Stimulated activated CD4-positive, alpha-beta T cell treated with anti-CD3 and anti-CD28 coated beads, Interleukin-1b, Interleukin-23, amount 100 ng/mL, for 1 hour (primary cell): ENCODE data around the gene ATP10A.

Source experiments
- DNase-seq, 2 donors: peaks; one replicate each; pipeline ENCODE4 v3.0.0-alpha.2; 2020; ENCODE audit warnings: low read depth in 2 of 2

ATP10A gene, protein sequence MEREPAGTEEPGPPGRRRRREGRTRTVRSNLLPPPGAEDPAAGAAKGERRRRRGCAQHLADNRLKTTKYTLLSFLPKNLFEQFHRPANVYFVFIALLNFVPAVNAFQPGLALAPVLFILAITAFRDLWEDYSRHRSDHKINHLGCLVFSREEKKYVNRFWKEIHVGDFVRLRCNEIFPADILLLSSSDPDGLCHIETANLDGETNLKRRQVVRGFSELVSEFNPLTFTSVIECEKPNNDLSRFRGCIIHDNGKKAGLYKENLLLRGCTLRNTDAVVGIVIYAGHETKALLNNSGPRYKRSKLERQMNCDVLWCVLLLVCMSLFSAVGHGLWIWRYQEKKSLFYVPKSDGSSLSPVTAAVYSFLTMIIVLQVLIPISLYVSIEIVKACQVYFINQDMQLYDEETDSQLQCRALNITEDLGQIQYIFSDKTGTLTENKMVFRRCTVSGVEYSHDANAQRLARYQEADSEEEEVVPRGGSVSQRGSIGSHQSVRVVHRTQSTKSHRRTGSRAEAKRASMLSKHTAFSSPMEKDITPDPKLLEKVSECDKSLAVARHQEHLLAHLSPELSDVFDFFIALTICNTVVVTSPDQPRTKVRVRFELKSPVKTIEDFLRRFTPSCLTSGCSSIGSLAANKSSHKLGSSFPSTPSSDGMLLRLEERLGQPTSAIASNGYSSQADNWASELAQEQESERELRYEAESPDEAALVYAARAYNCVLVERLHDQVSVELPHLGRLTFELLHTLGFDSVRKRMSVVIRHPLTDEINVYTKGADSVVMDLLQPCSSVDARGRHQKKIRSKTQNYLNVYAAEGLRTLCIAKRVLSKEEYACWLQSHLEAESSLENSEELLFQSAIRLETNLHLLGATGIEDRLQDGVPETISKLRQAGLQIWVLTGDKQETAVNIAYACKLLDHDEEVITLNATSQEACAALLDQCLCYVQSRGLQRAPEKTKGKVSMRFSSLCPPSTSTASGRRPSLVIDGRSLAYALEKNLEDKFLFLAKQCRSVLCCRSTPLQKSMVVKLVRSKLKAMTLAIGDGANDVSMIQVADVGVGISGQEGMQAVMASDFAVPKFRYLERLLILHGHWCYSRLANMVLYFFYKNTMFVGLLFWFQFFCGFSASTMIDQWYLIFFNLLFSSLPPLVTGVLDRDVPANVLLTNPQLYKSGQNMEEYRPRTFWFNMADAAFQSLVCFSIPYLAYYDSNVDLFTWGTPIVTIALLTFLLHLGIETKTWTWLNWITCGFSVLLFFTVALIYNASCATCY (N-terminal part only)

DNA sequence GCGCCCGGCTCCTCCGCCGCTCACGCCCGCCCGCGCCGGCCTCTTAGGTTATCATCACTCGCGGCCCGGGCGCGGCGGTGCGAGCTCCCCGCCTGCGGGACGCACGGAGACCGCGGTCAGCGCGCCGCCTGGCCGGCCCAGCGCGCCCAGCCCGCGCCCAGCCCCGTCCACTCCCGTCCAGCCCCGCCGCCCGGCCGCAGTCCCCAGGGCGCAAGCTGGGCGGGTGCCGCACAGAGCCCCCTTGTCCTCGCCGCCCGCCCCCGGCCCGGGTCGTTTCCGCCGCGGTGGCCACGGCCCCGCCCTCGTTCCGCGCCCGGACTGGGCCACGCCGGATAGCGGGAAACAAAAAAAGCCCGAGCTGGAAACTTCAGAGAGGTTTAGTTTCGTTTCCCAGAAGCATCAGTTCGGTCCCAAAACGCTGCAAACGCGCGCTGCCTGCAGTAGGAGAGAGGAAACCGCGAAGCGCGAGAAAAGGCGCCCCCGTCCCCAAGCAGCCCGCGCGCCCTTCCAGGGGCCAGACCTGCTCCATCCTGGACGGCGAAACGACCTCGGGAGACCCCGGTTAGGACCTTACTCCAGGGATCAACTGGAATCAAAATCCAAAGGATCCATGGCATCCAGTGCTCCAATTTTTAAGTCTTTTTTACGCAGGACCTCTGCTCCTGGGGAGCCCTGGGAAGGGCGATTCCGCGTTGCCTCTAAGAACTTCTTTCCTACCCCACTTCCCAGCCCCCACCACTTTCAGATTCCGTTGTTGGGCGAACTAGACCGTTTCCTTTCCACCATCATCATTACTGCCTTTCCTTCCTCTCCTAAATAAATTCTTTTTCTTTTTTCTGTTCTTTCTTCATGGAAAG is at the start of gene ATP10A:
Gene ATP10A, minus strand, starts transcription at position 217 of the 857 bp plus-strand sequence. CDS start 231 bp downstream, outside the sequence.
- no peak for DNase-seq

DNA sequence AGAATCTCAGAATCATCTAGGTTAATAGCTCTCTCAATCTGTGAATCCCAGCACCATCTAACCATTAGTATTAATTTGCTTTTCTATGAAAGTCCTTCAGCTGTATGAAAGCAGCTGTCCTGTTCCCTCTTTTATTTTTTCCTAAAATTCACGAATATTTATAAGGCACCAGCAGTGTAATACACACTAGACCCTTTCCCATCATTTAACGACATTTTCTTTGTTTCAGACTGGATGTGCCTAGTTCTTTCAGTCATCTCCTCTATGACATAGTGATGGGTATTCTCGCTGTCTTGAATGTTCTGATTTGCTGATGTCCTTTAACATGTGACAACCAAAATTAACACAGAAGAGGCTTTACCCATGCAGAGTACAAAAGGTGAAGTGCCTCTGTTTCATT is 48.9 kb upstream of the ATP10A start:
- no peak for DNase-seq

DNA sequence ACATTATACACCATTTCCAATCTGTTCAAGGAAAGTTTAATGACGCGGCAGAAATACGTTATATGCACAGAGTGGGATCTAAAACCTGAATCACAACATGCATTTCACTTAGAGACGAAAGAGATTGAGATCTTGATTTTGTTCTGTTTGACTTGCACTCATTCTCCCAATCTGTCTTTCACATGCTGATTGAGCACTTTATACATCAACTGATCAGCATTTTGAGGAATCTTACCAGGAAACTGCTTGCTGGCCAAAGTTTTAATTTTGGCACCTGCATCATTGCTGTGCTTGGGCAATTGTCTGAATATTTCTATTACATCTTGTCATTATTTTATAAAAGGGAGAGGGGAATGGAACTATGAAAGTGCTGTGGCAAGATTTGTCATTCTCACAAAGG is 47.7 kb upstream of the ATP10A start:
- no peak for DNase-seq

DNA sequence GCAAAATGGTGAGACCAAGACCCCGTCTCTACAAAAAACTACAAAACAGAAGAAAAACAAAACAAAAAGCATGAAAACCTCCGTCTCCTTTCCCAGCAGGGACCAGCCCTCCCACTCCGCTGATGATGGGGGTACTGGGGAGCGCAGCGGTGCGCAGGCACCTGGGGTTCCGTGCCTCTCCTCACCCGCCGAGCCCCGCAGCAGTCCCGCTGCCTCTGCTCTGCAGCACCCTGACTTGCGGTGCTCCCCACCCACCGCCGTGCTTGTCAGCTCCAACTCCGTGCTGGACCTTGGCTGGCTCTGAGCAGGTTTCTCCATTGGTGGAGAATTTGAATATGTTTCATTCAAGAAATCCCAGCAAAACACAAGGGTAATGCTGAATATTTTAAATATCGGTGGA is 46.7 kb upstream of the ATP10A start:
- DNase-seq: no peak

DNA sequence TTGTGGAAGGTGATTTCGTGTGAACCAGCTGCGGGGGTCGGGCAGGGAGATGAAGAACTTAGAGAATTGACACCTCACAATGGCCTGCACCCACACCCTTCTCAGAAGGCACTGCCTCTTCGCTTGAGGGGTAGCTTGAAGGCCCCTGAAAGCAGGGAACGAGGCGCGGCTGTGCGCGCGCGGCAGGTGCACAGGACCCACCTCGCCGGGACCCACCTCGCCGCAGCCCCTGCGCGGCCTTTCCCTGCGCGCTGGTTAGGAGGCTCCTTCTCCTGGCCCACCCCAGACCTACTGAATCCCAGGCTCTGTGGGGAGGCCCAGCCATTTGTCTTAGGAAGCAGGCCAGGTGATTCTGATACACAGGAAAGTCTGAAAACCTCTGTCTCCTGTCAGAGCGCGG is 46.2 kb upstream of the ATP10A start:
- DNase-seq: no peak

DNA sequence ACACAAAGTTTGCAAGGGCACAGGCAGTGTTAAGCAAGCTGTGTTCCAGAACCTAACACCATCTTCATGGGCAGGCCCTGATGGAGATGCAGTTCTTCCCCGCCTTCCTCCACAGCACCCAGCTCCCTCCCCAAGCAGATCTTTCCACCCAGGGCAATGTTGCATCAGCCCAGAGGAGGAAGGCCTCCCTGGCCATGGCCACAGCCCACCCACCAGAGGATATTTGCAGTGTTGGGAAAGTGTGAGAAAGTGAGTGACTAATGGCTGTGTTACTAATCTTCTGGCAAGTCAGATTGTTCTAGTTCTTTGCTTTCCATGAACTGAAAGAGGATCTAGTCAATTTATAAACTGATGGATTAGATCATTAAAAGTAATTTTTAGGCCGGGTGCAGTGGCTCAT is 42.0 kb upstream of the ATP10A start:
- DNase-seq: no peak

DNA sequence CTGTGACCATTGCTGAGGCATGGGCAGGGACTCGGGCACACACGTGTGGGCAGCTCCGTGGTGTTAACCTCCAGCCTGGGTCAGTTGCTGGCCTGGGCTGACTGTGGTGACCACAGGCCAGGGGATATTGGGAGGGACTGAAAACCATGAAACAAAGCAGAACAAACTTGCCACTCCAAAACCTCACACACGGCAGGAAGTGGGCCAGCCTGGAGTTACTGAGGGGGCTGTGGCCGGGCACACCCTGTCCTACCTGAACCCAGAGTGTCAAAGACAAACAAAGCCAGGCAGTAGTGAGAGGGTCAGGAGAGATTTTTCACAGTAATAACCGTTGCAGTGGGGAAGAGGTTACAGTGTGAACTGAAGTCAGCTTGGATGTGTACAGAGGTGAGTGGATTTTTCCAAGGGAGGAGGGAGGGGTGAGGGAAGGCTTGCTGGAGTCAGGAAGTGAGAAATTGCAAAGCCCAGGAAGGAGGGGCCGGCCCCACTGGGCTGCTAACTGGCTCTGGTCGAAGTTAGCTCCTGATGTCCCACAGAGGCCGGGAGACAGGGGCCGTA is 40.0 kb upstream of the ATP10A start:
- DNase-seq: no peak

DNA sequence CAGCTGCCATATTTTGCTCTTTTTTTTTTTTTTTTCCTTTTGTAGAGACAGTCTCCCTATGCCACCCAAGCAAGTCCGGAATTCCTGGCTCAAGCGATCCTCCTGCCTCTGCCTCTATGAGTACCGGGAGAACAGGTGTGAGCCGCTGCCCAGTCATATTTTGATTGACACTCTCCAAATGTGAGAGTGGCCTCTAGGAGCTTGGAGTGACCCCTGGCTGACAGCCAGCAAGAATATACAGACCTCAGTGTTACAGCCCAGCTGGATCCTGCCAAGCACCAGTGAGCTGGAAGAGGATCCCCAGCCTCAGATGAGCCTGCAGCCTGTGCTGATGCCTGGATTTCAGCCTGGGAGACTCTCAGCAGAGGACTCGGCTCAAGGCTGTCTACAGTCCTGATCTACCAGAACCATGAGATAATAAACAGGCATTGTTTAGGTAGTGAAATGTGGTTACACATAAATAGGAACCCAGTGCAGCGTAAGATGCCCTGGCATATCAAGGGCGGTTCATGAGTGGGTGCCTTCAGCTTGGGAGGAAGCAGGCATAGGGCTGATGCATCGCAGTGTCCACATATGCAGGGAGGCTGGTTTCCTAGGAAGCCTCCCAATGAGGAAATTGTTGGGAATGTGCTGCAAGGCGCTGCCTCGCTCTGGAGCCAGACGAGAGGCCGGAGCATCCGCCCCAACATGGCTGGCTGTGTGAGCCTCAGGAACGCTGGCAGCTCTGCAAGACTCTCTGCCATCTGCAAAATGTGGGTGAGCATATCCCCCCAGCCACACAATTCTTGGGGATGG is 38.9 kb upstream of the ATP10A start:
- no peak for DNase-seq

DNA sequence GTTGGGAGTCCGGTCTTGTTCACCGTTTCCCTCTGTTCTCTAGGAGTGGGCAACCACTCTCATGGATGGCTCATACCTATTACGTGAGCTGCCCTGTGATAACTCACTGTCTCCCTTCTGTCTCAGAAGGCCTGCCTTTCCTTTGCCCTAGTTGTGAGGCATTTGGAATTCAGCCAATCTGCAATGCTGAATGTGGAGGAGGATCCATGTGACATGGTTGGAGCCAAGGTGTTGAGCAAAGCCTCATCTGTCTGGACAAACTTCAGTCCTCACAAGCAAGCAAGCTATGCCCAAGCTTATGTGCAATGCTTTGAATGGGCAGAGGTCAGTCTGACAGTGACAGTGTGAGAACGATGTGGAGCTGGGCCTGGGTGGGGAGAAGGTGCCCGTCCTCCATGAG is 37.8 kb upstream of the ATP10A start:
- DNase-seq: no peak

DNA sequence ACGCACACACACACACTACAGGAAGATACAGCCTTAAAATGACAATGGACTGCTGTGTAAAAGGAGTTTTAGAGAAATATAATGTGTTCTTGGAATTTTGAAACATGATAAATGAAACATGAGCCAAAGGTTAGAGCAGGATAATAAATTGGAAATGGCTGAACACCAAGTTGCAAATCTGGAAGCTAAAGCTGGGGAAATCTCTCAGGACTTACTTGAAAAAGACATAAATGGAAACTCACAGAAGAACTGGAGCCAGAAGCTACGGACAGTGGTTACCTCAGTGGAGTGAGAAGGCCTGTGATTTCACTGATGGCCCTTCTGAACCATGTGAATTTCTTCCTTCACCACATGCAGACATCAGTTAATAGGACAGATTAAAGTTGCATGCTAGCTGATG is 37.3 kb upstream of the ATP10A start:
- no peak for DNase-seq

DNA sequence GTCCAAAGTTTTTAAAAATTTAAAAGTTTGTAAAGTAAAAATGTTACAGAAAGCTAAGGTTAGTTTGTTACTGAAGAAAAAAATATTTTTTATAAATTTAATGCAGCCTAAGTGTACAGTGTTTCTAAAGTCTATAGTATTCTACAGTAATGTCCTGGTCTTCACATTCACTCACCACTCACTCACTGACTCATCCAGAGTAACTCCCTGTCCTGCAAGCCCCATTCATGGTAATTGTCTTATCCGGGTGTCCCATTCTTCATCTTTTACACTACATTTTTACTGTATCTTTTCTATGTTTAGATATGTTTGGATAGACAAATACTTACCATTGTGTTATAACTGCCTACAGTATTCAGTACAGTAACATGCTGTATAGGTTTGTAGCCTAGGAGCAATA is 36.7 kb upstream of the ATP10A start:
- no peak for DNase-seq

DNA sequence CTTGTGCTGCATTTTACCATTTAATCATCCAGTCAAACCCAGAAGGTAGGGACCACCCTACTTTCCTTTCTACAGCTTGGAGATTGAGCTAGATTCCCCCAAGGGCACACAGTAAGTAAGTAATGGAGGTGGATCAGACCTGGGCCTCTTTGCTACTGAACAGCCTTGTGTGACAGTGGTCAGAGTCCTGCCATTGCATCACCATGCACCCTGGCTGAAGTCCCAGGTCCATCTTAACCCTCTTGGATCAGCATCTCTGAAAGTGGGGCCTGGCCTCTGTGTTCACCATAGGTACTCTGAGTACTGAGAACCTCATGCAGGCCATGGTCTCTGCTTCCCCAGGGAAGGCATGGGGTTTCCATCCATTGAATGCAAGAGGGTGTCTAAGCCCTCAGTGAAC is 34.5 kb upstream of the ATP10A start:
- DNase-seq: no peak

DNA sequence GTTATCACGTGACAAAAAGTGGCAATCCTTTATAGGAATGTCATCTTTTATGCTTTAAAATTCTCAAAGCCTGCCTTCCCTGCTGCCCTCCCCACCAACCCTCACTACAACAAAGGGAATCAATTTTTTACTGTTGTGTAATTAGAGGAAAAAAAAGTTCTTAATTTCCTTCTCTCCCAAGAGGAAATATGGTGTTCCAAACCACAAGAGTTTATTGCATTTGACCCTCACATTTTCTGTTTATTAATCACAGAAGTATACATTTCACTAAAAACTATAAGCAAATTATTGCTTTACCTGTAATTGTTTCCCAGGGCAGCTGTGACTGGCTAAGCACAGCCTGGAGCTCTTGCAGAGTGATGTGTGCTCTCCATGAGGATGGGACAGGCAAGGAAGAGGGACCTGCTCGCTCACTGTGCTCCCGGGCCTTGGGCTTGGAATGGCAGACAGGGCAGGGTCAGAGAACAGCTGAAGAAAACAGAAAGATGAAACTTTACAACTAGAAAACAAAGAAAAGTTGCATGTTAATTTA is 31.3 kb upstream of the ATP10A start:
- DNase-seq: no peak

DNA sequence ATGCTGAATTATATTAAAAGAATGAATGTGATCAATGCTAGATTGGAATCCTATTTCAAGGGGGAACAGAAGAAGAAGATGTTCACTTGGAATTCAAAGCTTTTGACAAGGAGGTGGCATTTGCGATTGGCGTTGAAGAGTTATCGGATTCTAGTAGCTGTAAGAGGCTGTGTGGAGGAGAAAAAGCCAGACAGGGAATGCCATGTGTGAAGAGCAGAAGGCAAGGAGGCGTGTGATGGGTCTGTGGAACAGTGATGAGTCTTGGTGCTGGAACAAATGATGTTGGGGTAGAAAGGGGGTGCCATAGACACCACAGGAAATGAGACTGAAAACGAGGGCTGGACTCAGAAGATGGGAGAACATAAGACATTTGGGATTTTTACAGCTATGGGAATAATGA is 30.5 kb upstream of the ATP10A start:
- no peak for DNase-seq

DNA sequence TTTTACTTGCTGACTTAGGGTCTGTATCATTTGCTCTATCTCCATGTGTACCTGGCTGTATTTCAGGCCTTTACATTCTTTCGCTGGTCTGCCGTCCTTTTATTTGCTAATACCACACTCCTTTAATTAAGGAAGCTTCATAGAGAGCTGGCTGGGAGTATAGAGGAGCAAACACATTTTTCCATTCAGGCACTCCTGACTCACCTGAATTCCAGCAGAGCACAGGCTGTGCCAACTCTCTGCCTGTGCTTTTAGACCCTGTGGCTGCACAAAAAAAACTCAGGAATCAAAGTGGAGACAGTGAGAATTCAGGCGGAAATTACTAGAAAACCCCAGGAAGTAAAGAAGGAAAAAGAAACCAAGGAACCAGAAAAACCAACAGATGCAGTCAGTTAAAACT is 29.0 kb upstream of the ATP10A start:
- DNase-seq: no peak

DNA sequence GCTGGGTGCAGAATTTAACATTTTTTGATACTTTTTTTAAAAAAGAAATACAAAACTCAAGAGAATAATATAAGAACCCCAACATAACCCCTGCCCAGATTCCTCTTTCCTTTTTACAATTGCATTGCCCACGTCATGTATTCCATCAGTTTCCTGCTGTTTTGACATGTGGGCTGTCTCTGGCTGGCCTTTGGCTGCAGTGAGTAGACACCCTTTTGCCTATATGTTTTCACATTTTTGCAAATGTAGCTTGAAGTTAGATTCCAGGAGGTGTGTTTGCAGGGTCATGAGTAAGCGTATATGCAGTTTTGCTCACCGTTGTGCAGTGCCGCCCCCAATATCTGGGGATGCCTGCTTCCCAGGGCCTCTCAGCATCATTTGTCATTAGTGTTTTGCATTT is 28.0 kb upstream of the ATP10A start:
- DNase-seq: no peak

DNA sequence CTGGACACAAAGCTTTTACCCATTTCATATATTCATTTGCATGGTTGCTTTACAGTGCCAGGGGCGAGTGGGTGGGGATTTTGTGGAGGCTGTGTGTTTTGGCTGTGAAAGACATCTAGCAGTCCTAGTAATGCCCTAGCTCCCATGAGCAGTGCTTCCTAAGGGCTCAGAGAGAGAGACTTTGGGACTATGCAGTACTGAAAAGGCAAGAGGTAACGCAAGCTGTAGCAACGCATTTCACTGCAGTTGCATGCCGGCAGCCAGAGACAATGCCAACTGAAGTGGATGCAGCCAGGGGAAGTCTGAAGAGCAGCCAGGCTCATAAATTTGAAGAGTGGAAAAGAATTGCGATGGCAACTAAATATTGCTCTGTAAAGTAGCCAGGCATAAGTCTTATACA is 27.4 kb upstream of the ATP10A start:
- no peak for DNase-seq

DNA sequence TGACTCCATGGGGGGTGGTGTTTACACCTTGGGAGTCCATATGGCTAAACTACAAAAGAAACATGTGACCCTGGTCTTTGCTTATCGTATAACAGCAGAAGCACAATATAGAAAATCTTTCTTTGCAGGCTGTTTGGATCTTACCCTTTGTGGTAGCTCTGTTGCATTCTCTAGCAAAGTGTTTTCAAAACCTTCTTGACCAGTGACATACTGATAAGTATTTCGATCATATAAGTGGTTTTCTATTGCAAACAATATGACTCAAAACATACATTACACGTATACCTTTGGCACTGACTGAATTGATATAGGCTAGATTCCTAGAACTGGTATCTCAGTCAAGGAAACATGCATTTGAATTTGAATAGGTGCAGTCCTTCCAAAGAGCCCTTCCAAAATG is 24.7 kb upstream of the ATP10A start:
- DNase-seq: no peak

DNA sequence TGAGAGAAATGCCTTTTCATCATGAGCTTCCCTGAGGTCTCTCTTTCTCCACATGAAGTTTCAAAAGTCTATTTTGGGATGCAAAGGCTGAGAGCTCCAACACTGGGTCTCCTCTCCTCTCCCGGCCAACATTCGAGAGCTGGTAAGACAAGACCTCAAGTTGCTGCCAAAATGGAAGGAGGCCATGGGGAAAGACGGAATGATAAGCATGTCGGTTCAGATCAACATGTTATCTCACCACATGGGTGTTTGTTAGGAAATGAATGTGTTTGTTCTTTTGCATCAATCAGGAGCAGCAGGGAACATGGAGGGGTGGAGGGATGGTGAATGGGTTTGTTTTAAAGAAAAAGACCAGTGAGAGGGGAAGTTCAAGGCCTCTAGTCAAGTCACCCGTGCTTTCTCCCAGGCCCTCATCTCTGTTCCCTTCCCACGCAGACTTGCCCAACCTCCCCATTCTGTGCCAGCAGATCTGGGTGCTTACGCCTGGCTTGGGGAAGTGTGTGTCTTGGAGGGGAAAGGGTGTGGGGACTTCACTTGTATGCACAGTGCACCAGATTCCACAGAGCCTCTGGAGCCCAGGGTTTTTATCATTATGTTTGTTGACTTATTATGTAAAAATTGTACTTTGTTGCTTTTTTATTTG is 23.5 kb upstream of the ATP10A start:
- DNase-seq: no peak
